ENCODE measurements around the gene HOXA7.

HOXA7 gene

GRCh38 chr7:27191161-27191731, 34.8 kb upstream of the HOXA7 start:
- no peak for DNase-seq (ENCODE audit: low read depth)
- H3K4me3 ChIP-seq (ENCODE audit: low read depth, low read length) = no peak overlapping the region
- TF ChIP-seq, protein P1, sequence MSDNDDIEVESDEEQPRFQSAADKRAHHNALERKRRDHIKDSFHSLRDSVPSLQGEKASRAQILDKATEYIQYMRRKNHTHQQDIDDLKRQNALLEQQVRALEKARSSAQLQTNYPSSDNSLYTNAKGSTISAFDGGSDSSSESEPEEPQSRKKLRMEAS (IDR thresholded peaks at IDR 0.05; ENCODE audit: low read depth, low read length) = no peak
- TF ChIP-seq POLR2A (IDR thresholded peaks at IDR 0.05; ENCODE audit: extremely low read depth, insufficient read length) = no peak
- TF ChIP-seq, protein P2, sequence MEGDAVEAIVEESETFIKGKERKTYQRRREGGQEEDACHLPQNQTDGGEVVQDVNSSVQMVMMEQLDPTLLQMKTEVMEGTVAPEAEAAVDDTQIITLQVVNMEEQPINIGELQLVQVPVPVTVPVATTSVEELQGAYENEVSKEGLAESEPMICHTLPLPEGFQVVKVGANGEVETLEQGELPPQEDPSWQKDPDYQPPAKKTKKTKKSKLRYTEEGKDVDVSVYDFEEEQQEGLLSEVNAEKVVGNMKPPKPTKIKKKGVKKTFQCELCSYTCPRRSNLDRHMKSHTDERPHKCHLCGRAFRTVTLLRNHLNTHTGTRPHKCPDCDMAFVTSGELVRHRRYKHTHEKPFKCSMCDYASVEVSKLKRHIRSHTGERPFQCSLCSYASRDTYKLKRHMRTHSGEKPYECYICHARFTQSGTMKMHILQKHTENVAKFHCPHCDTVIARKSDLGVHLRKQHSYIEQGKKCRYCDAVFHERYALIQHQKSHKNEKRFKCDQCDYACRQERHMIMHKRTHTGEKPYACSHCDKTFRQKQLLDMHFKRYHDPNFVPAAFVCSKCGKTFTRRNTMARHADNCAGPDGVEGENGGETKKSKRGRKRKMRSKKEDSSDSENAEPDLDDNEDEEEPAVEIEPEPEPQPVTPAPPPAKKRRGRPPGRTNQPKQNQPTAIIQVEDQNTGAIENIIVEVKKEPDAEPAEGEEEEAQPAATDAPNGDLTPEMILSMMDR (IDR thresholded peaks at IDR 0.05; ENCODE audit: low read depth, low read length) = no peak
- no peak for TF ChIP-seq MYC (IDR thresholded peaks at IDR 0.05; ENCODE audit: low read depth, low read length)

GRCh38 chr7:27189997-27190748, 33.7 kb upstream of the HOXA7 start:
- DNase-seq (ENCODE audit: low read depth) = peak; percentile 43
- TF ChIP-seq, protein P2 (IDR thresholded peaks at IDR 0.05; ENCODE audit: low read depth, low read length) = no peak
- TF ChIP-seq MYC (IDR thresholded peaks at IDR 0.05; ENCODE audit: low read depth, low read length) (no peak), POLR2A (IDR thresholded peaks at IDR 0.05; ENCODE audit: extremely low read depth, insufficient read length) (no peak)
- TF ChIP-seq, protein P1 (IDR thresholded peaks at IDR 0.05; ENCODE audit: low read depth, low read length) = no peak
- no peak overlapping the region for H3K4me3 ChIP-seq (ENCODE audit: low read depth, low read length)

DNA sequence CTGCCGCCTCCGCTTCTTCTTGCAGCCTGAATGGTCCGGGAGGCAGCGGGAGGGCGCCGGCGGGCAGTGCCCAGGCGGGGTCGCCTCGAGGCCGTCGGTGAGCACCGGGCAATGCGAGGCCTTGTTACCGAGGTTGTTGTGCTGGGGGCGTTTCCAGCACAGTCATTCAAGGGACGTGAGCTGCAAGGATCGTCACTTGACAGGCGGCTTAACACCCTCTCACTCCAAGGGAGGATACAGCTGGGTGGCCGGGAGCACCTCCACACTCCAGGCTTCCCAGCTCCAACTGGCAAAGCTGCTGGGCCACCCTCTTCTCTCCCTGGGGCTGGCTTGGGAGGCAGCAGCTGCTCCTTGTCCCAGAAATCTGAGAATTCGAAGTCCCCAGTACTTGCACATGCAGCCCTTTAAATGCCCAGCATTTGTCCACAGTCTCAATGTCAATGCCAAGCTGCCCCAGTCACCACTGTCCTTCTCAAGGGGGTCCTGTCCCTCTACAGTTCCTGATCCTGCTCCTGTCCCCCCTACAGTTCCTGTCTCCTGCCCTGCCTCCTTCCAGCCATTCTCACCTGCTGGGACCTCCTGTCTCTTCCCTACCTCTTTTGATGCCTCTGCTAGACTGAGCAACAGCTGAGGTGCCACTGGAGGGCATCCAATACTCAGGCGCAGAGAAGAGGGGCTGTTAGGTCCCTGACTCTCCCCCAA, 33.0 kb upstream of the HOXA7 start:
- TF ChIP-seq, protein P1 (IDR thresholded peaks at IDR 0.05; ENCODE audit: low read depth, low read length) = no peak
- TF ChIP-seq, protein P2 (IDR thresholded peaks at IDR 0.05; ENCODE audit: low read depth, low read length) = peak; percentile 7
- TF ChIP-seq MYC (IDR thresholded peaks at IDR 0.05; ENCODE audit: low read depth, low read length) (no peak), POLR2A (IDR thresholded peaks at IDR 0.05; ENCODE audit: extremely low read depth, insufficient read length) (peak; percentile 24)
- DNase-seq (ENCODE audit: low read depth) = peak; percentile 56
- H3K4me3 ChIP-seq (ENCODE audit: low read depth, low read length) = peak overlapping the region; percentile 75

GRCh38 chr7:27188386-27189294, 32.2 kb upstream of the HOXA7 start:
- peak; percentile 91 for DNase-seq (ENCODE audit: low read depth)
- TF ChIP-seq, protein P2 (IDR thresholded peaks at IDR 0.05; ENCODE audit: low read depth, low read length) = no peak
- TF ChIP-seq POLR2A (IDR thresholded peaks at IDR 0.05; ENCODE audit: extremely low read depth, insufficient read length) (peak; percentile 30), MYC (IDR thresholded peaks at IDR 0.05; ENCODE audit: low read depth, low read length) (peak; percentile 54)
- TF ChIP-seq, protein P1 (IDR thresholded peaks at IDR 0.05; ENCODE audit: low read depth, low read length) = peak; percentile 64
- H3K4me3 ChIP-seq (ENCODE audit: low read depth, low read length) = peak overlapping the region; percentile 75

All from NB4 (cell line).